CD4-positive, alpha-beta memory T cell (primary cell): ENCODE data around the gene CRAMP1. TPM values are rescaled to one million over a fixed set of nuclear protein-coding genes. Genes with fewer than 3 reads are reported as not detected.

Experiments
- polyA plus RNA-seq, 2 donors: library from polyadenylated mRNA; unstranded; fragments of 300-500 nt; fragmentation: Illumina TruSeq; gene quantifications; one replicate each; pipeline ENCODE4 v1.2.3, GENCODE V29; 2021
- total RNA-seq, 2 experiments: library from RNA; stranded (reverse); gene quantifications; one replicate each; pipeline ENCODE4 v1.2.3, GENCODE V29; 2021

Gene CRAMP1
- total and polyA plus RNA-seq, 4 experiments from 2014 or later: 0.55 to 33.8 (median 16.2) TPM

Other genes with a start within 250 kb of the CRAMP1 start
- 100 to 1,000 TPM; 110 to 122 TPM for gene UNKL, start 197.7 kb upstream of the CRAMP1 start, total RNA-seq
- gene UNKL, start 197.7 kb upstream of the CRAMP1 start, polyA plus RNA-seq: 1 to 10 TPM; 1.3 to 9.1 TPM
- gene UQCC4, start 191.6 kb upstream of the CRAMP1 start, total RNA-seq: 1 to 10 TPM; 7.8 to 9.2 TPM
- 10 to 100 TPM; 33.2 to 44.1 TPM for gene UQCC4, start 191.6 kb upstream of the CRAMP1 start, polyA plus RNA-seq
- gene PERCC1, start 181.3 kb upstream of the CRAMP1 start, total RNA-seq: under 1 TPM; 0.49 to 0.50 TPM
- not detected for gene PERCC1, start 181.3 kb upstream of the CRAMP1 start, polyA plus RNA-seq
- 10 to 100 TPM; 12.1 to 14.7 TPM for gene CCDC154, start 167.8 kb upstream of the CRAMP1 start, total RNA-seq
- gene CCDC154, start 167.8 kb upstream of the CRAMP1 start, polyA plus RNA-seq: under 1 TPM in 1 of 2 donors, not detected in 1; 0.13 TPM
- 100 to 1,000 TPM; 105 to 111 TPM for gene CLCN7, start 137.3 kb upstream of the CRAMP1 start, total RNA-seq
- 10 to 100 TPM; 18.1 to 29.6 TPM for gene CLCN7, start 137.3 kb upstream of the CRAMP1 start, polyA plus RNA-seq
- not detected for gene PTX4, start 123.4 kb upstream of the CRAMP1 start, total RNA-seq
- gene PTX4, start 123.4 kb upstream of the CRAMP1 start, polyA plus RNA-seq: not detected
- 10 to 100 TPM; 55.3 to 56.0 TPM for gene TELO2, start 119.0 kb upstream of the CRAMP1 start, total RNA-seq
- 10 to 100 TPM; 11.3 to 14.5 TPM for gene TELO2, start 119.0 kb upstream of the CRAMP1 start, polyA plus RNA-seq
- 100 to 1,000 TPM; 124 to 125 TPM for gene TMEM204, start 78.7 kb upstream of the CRAMP1 start, total RNA-seq
- gene TMEM204, start 78.7 kb upstream of the CRAMP1 start, polyA plus RNA-seq: 10 to 100 TPM; 95.9 to 97.1 TPM
- gene IFT140, start 288 bp upstream of the CRAMP1 start, total RNA-seq: 1 to 10 TPM; 5.5 to 7.3 TPM
- 1 to 10 TPM; 3.3 to 3.8 TPM for gene IFT140, start 288 bp upstream of the CRAMP1 start, polyA plus RNA-seq
- gene JPT2, start 65.9 kb downstream of the CRAMP1 start, total RNA-seq: 10 to 100 TPM; 38.1 to 43.1 TPM
- gene JPT2, start 65.9 kb downstream of the CRAMP1 start, polyA plus RNA-seq: 10 to 100 TPM in 1 of 2 donors, 1 to 10 TPM in 1; 4.8 to 10.7 TPM
- gene MAPK8IP3, start 93.8 kb downstream of the CRAMP1 start, total RNA-seq: 100 to 1,000 TPM; 238 to 248 TPM
- gene MAPK8IP3, start 93.8 kb downstream of the CRAMP1 start, polyA plus RNA-seq: 1 to 10 TPM in 1 of 2 donors, under 1 TPM in 1; 0.86 to 4.6 TPM
- gene NME3, start 159.2 kb downstream of the CRAMP1 start, total RNA-seq: 10 to 100 TPM; 84.2 to 88.6 TPM
- gene NME3, start 159.2 kb downstream of the CRAMP1 start, polyA plus RNA-seq: 10 to 100 TPM; 64.1 to 70.4 TPM
- 10 to 100 TPM; 32.9 to 33.1 TPM for gene EME2, start 160.4 kb downstream of the CRAMP1 start, total RNA-seq
- 1 to 10 TPM in 1 of 2 donors, under 1 TPM in 1; 0.30 to 1.5 TPM for gene EME2, start 160.4 kb downstream of the CRAMP1 start, polyA plus RNA-seq
- 10 to 100 TPM; 57.6 to 67.3 TPM for gene MRPS34, start 160.8 kb downstream of the CRAMP1 start, total RNA-seq
- gene MRPS34, start 160.8 kb downstream of the CRAMP1 start, polyA plus RNA-seq: 100 to 1,000 TPM; 138 to 151 TPM
- gene SPSB3, start 170.2 kb downstream of the CRAMP1 start, total RNA-seq: 100 to 1,000 TPM; 133 to 144 TPM
- 10 to 100 TPM; 56.6 to 72.9 TPM for gene SPSB3, start 170.2 kb downstream of the CRAMP1 start, polyA plus RNA-seq
- gene NUBP2, start 170.6 kb downstream of the CRAMP1 start, total RNA-seq: 10 to 100 TPM; 55.9 to 59.4 TPM
- gene NUBP2, start 170.6 kb downstream of the CRAMP1 start, polyA plus RNA-seq: 10 to 100 TPM; 77.6 to 98.9 TPM
- gene IGFALS, start 181.3 kb downstream of the CRAMP1 start, total RNA-seq: under 1 TPM; 0.29 to 0.36 TPM
- not detected for gene IGFALS, start 181.3 kb downstream of the CRAMP1 start, polyA plus RNA-seq
- 10 to 100 TPM; 73.7 to 77.8 TPM for gene HAGH, start 214.5 kb downstream of the CRAMP1 start, total RNA-seq
- gene HAGH, start 214.5 kb downstream of the CRAMP1 start, polyA plus RNA-seq: 10 to 100 TPM; 54.3 to 63.2 TPM
- 1 to 10 TPM; 7.8 to 9.6 TPM for gene FAHD1, start 214.8 kb downstream of the CRAMP1 start, total RNA-seq
- 10 to 100 TPM; 22.3 to 23.2 TPM for gene FAHD1, start 214.8 kb downstream of the CRAMP1 start, polyA plus RNA-seq